Tibial nerve (tissue), 4 donors: ENCODE results near the gene ZNF554.

Experiments
- CTCF ChIP-seq, 5 experiments: fragments of 200-600 bp in 3 of 5; fragments of 450-650 bp in 2 of 5; sonication (generic) in 3 of 5; IDR thresholded peaks; one replicate each; pipeline ENCODE4 v1.5.1; 2016 to 2019; ENCODE audit warnings: antibody characterized with exemption in 5 of 5, mild to moderate bottlenecking in 3 of 5, moderate library complexity in 2 of 5
- EP300 ChIP-seq, 2 donors: sonication (generic); formaldehyde crosslinking; IDR thresholded peaks; one replicate each; pipeline ENCODE4 v1.6.1; 2017; ENCODE audit warnings: antibody characterized with exemption in 2 of 2, mild to moderate bottlenecking in 1 of 2
- POLR2A ChIP-seq, 2 donors: fragments of 450-650 bp; IDR thresholded peaks; one replicate each; pipeline ENCODE4 v1.6.1; 2017; ENCODE audit warnings: antibody characterized with exemption in 2 of 2, mild to moderate bottlenecking in 2 of 2, moderate library complexity in 2 of 2

- TF ChIP-seq CTCF (IDR thresholded peaks at IDR 0.05) (no peak), POLR2A (IDR thresholded peaks at IDR 0.05) (no peak), EP300 (IDR thresholded peaks at IDR 0.05) (no peak)
Observed at GRCh38 chr19:2866495-2867024, 46.9 kb downstream of the ZNF554 start.
